Measurements from ENCODE around the gene CADM4. TPM values are rescaled to one million over a fixed set of nuclear protein-coding genes. Genes with fewer than 3 reads are reported as not detected.

CADM4 gene
- total and polyA plus RNA-seq, 2 donors: 1.5 to 6.5 TPM

GRCh38 chr19:43620061-43621001 is 19.3 kb downstream of the CADM4 start:
- H3K27me3 ChIP-seq (ENCODE audit: control insufficient read depth in 2 of 2, insufficient read depth in 1 of 2, low read length in 1 of 2): peaks cover 0 to 3% of the 10 kb centered on the region in 2 donors

DNA sequence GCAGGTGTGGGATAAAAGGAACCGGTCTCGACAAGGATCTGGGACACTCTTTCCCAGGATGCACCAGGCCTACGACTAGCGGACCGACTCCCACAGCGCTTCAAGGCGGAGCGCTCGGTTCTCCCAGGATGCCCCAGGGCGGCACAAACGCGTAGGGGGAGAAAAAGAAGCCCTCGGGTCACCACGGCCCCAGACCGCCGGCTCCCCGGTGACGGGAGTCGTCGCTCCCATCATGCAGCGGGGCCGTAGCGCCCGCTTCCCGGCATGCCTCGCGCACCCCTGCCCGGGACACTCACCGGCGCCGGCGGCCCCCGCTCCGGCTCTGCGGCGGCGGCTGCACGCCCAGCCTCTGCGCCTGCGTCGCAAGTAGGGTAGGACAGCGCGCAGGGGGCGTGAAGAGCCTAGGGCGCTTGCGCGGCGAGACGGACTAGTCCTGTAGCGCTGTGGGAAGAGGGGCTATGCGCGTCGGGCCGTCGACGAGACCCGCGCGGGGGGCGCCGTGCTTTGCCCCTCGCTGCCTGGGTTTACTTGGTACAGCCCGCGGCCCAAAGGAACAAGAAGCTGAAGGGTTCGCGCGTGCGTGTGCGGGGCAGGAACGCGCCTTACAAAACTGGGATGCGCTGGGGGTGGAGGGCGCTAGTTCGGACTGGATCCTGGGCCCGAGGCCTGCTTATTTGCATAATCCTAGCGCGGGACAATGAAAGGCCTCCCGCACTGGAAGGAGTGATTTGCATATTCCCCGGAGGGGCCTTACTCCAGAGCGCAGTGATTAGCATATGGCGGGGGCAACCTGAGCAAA is 20.2 kb downstream of the CADM4 start, which contains the start of gene ZNF428:
ZNF428 (minus strand) TSS at position 368 of the 799 bp plus-strand sequence. CDS start 5,325 bp downstream, outside the sequence.
- no peaks in the 10 kb centered on the region for H3K9me3 ChIP-seq (ENCODE audit: control insufficient read depth in 2 of 2, insufficient read depth in 1 of 2, low read length in 1 of 2)
- peaks cover 9 to 24% of the 10 kb centered on the region in 2 donors for H3K4me1 ChIP-seq (ENCODE audit: control insufficient read depth in 2 of 2, insufficient read depth in 2 of 2, low read length in 2 of 2)
- WGBS: under 1% methylated on average over 81 of the region's 81 CpGs
- no peaks in the 10 kb centered on the region for H3K27me3 ChIP-seq (ENCODE audit: control insufficient read depth in 2 of 2, insufficient read depth in 1 of 2, low read length in 1 of 2)
- H3K27ac ChIP-seq (ENCODE audit: low read depth in 1 of 2, low read length in 1 of 2): peak within 1 kb of the TSS; percentile 87 to 99
- peak; percentile 62 to 94 (median 84) for DNase-seq (ENCODE audit: low read depth in 6 of 9, low spot score in 9 of 9)
- no peaks in the 10 kb centered on the region for H3K36me3 ChIP-seq (ENCODE audit: control insufficient read depth in 2 of 2, insufficient read depth in 2 of 2, low read length in 1 of 2)
- peak within 1 kb of the TSS; percentile 81 to 94 for H3K4me3 ChIP-seq (ENCODE audit: low read length in 2 of 2)

More at GRCh38 chr19:43620061-43621001, 19.3 kb downstream of the CADM4 start:
- no peaks in the 10 kb centered on the region for H3K9me3 ChIP-seq (ENCODE audit: control insufficient read depth in 2 of 2, insufficient read depth in 1 of 2, low read length in 1 of 2)
- H3K27ac ChIP-seq (ENCODE audit: low read depth in 1 of 2, low read length in 1 of 2): peak overlapping the region; percentile 87 to 99
- peak overlapping the region; percentile 81 to 94 for H3K4me3 ChIP-seq (ENCODE audit: low read length in 2 of 2)
- DNase-seq (ENCODE audit: low read depth in 6 of 9, low spot score in 9 of 9): peak in 1 of 9 donors; percentile 83
- peaks cover 16 to 31% of the 10 kb centered on the region in 2 donors for H3K4me1 ChIP-seq (ENCODE audit: control insufficient read depth in 2 of 2, insufficient read depth in 2 of 2, low read length in 2 of 2)
- WGBS: 58% methylated on average over 23 of the region's 23 CpGs
- H3K36me3 ChIP-seq (ENCODE audit: control insufficient read depth in 2 of 2, insufficient read depth in 2 of 2, low read length in 1 of 2): no peaks in the 10 kb centered on the region

DNA sequence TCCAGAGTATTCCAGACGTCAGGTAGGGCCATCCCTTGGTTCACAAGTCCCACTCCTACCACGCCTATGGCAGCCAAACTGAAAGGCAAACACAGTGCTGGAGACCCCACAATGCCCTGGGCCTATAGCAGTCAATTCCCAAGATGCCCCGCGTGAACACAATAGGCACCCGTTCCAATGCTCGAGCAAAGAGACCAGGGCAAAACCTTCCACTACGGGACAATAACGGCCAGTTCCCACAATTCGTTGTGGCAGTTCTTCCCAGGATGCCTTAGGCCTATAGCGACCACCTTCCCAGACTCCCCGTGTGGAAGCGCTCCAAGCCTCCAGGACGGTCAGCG is 20.8 kb downstream of the CADM4 start:
- peak overlapping the region; percentile 81 to 94 for H3K4me3 ChIP-seq (ENCODE audit: low read length in 2 of 2)
- peak in 5 of 9 donors; percentile 60 to 87 (median 66) for DNase-seq (ENCODE audit: low read depth in 6 of 9, low spot score in 9 of 9)
- H3K9me3 ChIP-seq (ENCODE audit: control insufficient read depth in 2 of 2, insufficient read depth in 1 of 2, low read length in 1 of 2): no peaks in the 10 kb centered on the region
- no peaks in the 10 kb centered on the region for H3K27me3 ChIP-seq (ENCODE audit: control insufficient read depth in 2 of 2, insufficient read depth in 1 of 2, low read length in 1 of 2)
- H3K4me1 ChIP-seq (ENCODE audit: control insufficient read depth in 2 of 2, insufficient read depth in 2 of 2, low read length in 2 of 2): peaks cover 8 to 21% of the 10 kb centered on the region in 2 donors
- WGBS: under 1% methylated on average over 14 of the region's 14 CpGs
- peaks cover 4% of the 10 kb centered on the region in 2 donors for H3K36me3 ChIP-seq (ENCODE audit: control insufficient read depth in 2 of 2, insufficient read depth in 2 of 2, low read length in 1 of 2)
- H3K27ac ChIP-seq (ENCODE audit: low read depth in 1 of 2, low read length in 1 of 2): peak overlapping the region; percentile 87 to 99

DNA sequence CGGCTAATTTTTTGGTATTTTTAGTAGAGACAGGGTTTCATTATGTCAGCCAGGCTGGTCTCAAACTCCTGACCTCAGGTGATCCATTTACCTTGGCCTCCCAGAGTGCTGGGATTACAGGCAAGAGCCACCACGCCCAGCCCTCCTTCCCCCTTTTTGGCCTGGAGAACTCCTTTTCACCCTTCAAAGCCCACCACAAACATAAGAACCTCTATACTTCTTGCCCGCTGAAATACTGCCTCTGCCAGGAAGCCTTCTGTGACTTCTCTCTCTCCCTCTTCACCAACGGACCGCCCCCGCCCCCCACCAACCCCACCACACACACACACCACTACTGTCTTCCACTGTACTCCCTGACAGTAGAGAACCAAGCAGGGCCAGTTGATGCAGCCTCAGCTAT is 22.7 kb downstream of the CADM4 start:
- H3K36me3 ChIP-seq (ENCODE audit: control insufficient read depth in 2 of 2, insufficient read depth in 2 of 2, low read length in 1 of 2): peaks cover 20 to 21% of the 10 kb centered on the region in 2 donors
- H3K4me1 ChIP-seq (ENCODE audit: control insufficient read depth in 2 of 2, insufficient read depth in 2 of 2, low read length in 2 of 2): peaks cover 8 to 21% of the 10 kb centered on the region in 2 donors

DNA sequence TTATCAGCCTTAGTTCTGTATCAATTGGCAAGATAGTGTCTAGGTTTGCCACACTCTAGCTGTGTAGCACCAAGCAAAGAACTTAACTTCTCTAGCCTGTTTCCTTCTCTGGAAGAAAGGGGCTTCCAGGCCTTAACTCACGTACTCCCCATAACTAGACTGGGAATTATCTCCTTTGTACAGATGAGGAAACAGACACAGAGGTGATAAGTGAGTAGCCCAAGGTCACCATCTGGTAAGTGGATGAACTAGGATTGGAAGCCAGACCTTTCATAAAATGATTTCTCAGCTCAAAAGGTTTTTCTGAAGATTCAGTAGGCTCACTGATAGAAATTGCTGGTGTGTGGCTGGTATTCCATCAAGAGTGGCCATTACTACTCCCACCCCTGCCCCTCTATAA is 23.3 kb downstream of the CADM4 start:
- H3K27ac ChIP-seq (ENCODE audit: low read depth in 1 of 2, low read length in 1 of 2): no peak overlapping the region
- H3K9me3 ChIP-seq (ENCODE audit: control insufficient read depth in 2 of 2, insufficient read depth in 1 of 2, low read length in 1 of 2): no peaks in the 10 kb centered on the region
- no peak for DNase-seq (ENCODE audit: low read depth in 6 of 9, low spot score in 9 of 9)
- peaks cover 8 to 21% of the 10 kb centered on the region in 2 donors for H3K4me1 ChIP-seq (ENCODE audit: control insufficient read depth in 2 of 2, insufficient read depth in 2 of 2, low read length in 2 of 2)
- no peak overlapping the region for H3K4me3 ChIP-seq (ENCODE audit: low read length in 2 of 2)
- 100% methylated on average over 1 of the region's 1 CpG for WGBS
- H3K27me3 ChIP-seq (ENCODE audit: control insufficient read depth in 2 of 2, insufficient read depth in 1 of 2, low read length in 1 of 2): no peaks in the 10 kb centered on the region
- H3K36me3 ChIP-seq (ENCODE audit: control insufficient read depth in 2 of 2, insufficient read depth in 2 of 2, low read length in 1 of 2): peaks cover 24 to 26% of the 10 kb centered on the region in 2 donors

More for the DNA sequence above, 22.7 kb downstream of the CADM4 start:
- H3K9me3 ChIP-seq (ENCODE audit: control insufficient read depth in 2 of 2, insufficient read depth in 1 of 2, low read length in 1 of 2): no peaks in the 10 kb centered on the region
- no peak overlapping the region for H3K27ac ChIP-seq (ENCODE audit: low read depth in 1 of 2, low read length in 1 of 2)
- no peak overlapping the region for H3K4me3 ChIP-seq (ENCODE audit: low read length in 2 of 2)
- DNase-seq (ENCODE audit: low read depth in 6 of 9, low spot score in 9 of 9): no peak
- 95% methylated on average over 6 of the region's 6 CpGs for WGBS
- H3K27me3 ChIP-seq (ENCODE audit: control insufficient read depth in 2 of 2, insufficient read depth in 1 of 2, low read length in 1 of 2): no peaks in the 10 kb centered on the region

DNA sequence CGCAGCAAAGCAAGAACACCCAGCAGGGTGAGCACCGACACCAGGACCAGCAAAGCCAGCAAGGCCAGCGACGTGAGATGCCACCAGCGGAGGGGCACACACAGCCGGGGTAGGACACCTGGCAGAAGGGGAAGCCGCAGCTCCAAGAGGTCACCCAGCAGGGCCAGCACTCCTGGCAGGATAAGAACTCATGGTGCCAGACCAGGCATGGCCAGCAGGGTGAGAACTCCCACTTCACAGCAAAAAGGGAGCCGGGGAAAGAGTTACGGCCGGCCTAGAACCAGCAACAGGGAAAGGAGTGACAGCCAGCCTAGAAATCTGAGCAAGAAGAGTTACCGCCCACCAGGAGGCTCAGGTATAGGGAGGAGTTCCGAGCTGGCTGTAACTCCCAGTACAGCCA is 27.3 kb downstream of the CADM4 start:
- H3K4me3 ChIP-seq (ENCODE audit: low read length in 2 of 2): no peak overlapping the region
- H3K9me3 ChIP-seq (ENCODE audit: control insufficient read depth in 2 of 2, insufficient read depth in 1 of 2, low read length in 1 of 2): no peaks in the 10 kb centered on the region
- H3K27ac ChIP-seq (ENCODE audit: low read depth in 1 of 2, low read length in 1 of 2): no peak overlapping the region
- peaks cover 36 to 42% of the 10 kb centered on the region in 2 donors for H3K36me3 ChIP-seq (ENCODE audit: control insufficient read depth in 2 of 2, insufficient read depth in 2 of 2, low read length in 1 of 2)
- H3K27me3 ChIP-seq (ENCODE audit: control insufficient read depth in 2 of 2, insufficient read depth in 1 of 2, low read length in 1 of 2): no peaks in the 10 kb centered on the region
- H3K4me1 ChIP-seq (ENCODE audit: control insufficient read depth in 2 of 2, insufficient read depth in 2 of 2, low read length in 2 of 2): peaks cover 0 to 3% of the 10 kb centered on the region in 2 donors
- no peak for DNase-seq (ENCODE audit: low read depth in 6 of 9, low spot score in 9 of 9)
- WGBS: 98% methylated on average over 12 of the region's 12 CpGs

GRCh38 chr19:43611788-43612187 is 27.9 kb downstream of the CADM4 start, which contains the start of gene SRRM5:
TSS of gene SRRM5 (plus strand) at chr19:43612088. CDS start at chr19:43612122, 34 bp downstream.
- H3K4me3 ChIP-seq (ENCODE audit: low read length in 2 of 2): no peak within 1 kb of the TSS
- H3K36me3 ChIP-seq (ENCODE audit: control insufficient read depth in 2 of 2, insufficient read depth in 2 of 2, low read length in 1 of 2): peaks cover 42 to 47% of the 10 kb centered on the region in 2 donors
- DNase-seq (ENCODE audit: low read depth in 6 of 9, low spot score in 9 of 9): no peak
- no peaks in the 10 kb centered on the region for H3K27me3 ChIP-seq (ENCODE audit: control insufficient read depth in 2 of 2, insufficient read depth in 1 of 2, low read length in 1 of 2)
- peaks cover 0 to 4% of the 10 kb centered on the region in 2 donors for H3K4me1 ChIP-seq (ENCODE audit: control insufficient read depth in 2 of 2, insufficient read depth in 2 of 2, low read length in 2 of 2)
- no peak within 1 kb of the TSS for H3K27ac ChIP-seq (ENCODE audit: low read depth in 1 of 2, low read length in 1 of 2)
- 98% methylated on average over 3 of the region's 3 CpGs for WGBS
- H3K9me3 ChIP-seq (ENCODE audit: control insufficient read depth in 2 of 2, insufficient read depth in 1 of 2, low read length in 1 of 2): no peaks in the 10 kb centered on the region

DNA sequence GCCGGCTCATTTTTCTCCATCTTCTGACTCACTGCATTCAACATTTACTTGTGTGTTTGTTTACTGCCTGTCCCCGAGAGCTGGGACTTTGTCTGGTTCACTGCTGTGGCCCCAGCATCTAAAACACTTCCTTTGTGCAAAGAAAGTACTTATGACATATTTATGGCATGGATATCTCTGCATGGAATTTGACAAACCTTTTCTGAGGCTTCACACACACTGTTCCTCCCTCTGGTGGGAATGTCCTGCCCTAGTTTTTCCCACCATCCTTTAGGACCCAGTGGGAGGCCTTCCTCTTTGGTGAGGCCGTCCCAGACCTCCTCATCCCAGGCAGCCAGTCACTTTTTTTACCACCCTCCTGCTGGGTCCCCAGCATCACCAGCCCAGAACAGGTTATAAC is 29.2 kb downstream of the CADM4 start:
- no peak for DNase-seq (ENCODE audit: low read depth in 6 of 9, low spot score in 9 of 9)
- Histone ChIP-seq H3K4me1 (ENCODE audit: control insufficient read depth in 2 of 2, insufficient read depth in 2 of 2, low read length in 2 of 2) (peaks cover 0 to 4% of the 10 kb centered on the region in 2 donors), H3K4me3 (ENCODE audit: low read length in 2 of 2) (no peak overlapping the region), H3K36me3 (ENCODE audit: control insufficient read depth in 2 of 2, insufficient read depth in 2 of 2, low read length in 1 of 2) (peaks cover 45 to 57% of the 10 kb centered on the region in 2 donors), H3K27me3 (ENCODE audit: control insufficient read depth in 2 of 2, insufficient read depth in 1 of 2, low read length in 1 of 2) (no peaks in the 10 kb centered on the region), H3K27ac (ENCODE audit: low read depth in 1 of 2, low read length in 1 of 2) (no peak overlapping the region), H3K9me3 (ENCODE audit: control insufficient read depth in 2 of 2, insufficient read depth in 1 of 2, low read length in 1 of 2) (no peaks in the 10 kb centered on the region)
- 97% methylated on average over 3 of the region's 3 CpGs for WGBS

Data from thymus (tissue), 11 donors.